SK-N-SH treated with all-trans-retinoic acid at 6 μM for 48 hours (cell line): ENCODE results near the gene TCF7.

Source experiments
- ESRRG ChIP-seq: fragments of 250-450 bp; sonication (Bioruptor Pico); IDR thresholded peaks from 2 replicates; pipeline ENCODE4 v1.6.1; 2021; ENCODE audit warnings: mild to moderate bottlenecking
- ISL1 ChIP-seq: fragments of 250-450 bp; sonication (Bioruptor Pico); IDR thresholded peaks from 2 replicates; pipeline ENCODE4 v2.1.2; 2022; ENCODE audit warnings: mild to moderate bottlenecking, moderate library complexity
- PATZ1 ChIP-seq: fragments of 250-450 bp; sonication (Bioruptor Pico); IDR thresholded peaks from 2 replicates; pipeline ENCODE4 v1.8.0; 2020; ENCODE audit warnings: mild to moderate bottlenecking, moderate library complexity, borderline replicate concordance
- RARB ChIP-seq: fragments of 250-450 bp; sonication (Bioruptor Pico); IDR thresholded peaks from 2 replicates; pipeline ENCODE4 v1.8.0; 2021; ENCODE audit warnings: mild to moderate bottlenecking, moderate library complexity
- SNAI2 ChIP-seq: fragments of 250-450 bp; sonication (Bioruptor Pico); IDR thresholded peaks from 2 replicates; pipeline ENCODE4 v1.5.0; 2020; ENCODE audit warnings: mild to moderate bottlenecking, moderate library complexity
- ZFP3 ChIP-seq: fragments of 250-450 bp; sonication (Bioruptor Pico); IDR thresholded peaks from 2 replicates; pipeline ENCODE4 v1.5.0; 2020; ENCODE audit warnings: mild to moderate bottlenecking, moderate library complexity
- ZFP30 ChIP-seq: fragments of 450-650 bp; formaldehyde crosslinking; IDR thresholded peaks from 2 replicates; pipeline ENCODE4 v1.5.0; 2022; ENCODE audit warnings: mild to moderate bottlenecking, moderate library complexity
- TF ChIP-seq, protein P1 (sequence below): fragments of 250-450 bp; sonication (Bioruptor Pico); IDR thresholded peaks from 2 replicates; pipeline ENCODE4 v1.5.1; 2020; ENCODE audit warnings: low read depth, mild to moderate bottlenecking, moderate library complexity

DNA sequence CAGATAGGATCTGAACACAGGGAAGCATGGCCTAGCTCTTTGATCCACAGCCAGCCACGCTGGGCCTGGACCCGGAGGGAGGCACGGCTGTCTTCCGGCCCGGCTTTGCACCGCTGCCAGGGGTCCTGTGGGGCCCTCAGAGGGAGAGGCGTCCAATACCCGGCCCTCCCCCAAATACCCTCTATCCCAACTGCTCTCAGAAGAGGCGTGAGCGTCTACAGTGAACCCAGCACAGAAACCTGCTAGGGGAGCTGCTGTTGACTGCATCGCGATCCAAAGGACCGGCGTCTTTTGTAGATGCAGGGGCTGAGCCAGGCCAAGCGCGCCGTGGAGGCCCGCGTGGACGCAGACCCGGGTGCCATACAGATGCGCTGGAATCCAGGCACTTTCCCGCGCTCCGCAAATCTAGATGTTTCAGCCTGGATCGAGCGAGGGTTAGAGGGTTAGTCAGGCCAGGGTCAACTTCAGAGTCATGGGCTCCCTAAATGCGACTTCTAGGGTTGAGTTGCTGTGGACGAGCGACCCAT lies 1.1 kb upstream of the TCF7 start:
- TF ChIP-seq ESRRG (CRISPR knock-in tag) (no peak), ISL1 (CRISPR knock-in tag) (no peak), ZFP3 (CRISPR knock-in tag) (no peak), PATZ1 (CRISPR knock-in tag) (no peak), ZFP30 (no peak), SNAI2 (CRISPR knock-in tag) (no peak), RARB (CRISPR knock-in tag) (no peak)
- TF ChIP-seq, protein P1, sequence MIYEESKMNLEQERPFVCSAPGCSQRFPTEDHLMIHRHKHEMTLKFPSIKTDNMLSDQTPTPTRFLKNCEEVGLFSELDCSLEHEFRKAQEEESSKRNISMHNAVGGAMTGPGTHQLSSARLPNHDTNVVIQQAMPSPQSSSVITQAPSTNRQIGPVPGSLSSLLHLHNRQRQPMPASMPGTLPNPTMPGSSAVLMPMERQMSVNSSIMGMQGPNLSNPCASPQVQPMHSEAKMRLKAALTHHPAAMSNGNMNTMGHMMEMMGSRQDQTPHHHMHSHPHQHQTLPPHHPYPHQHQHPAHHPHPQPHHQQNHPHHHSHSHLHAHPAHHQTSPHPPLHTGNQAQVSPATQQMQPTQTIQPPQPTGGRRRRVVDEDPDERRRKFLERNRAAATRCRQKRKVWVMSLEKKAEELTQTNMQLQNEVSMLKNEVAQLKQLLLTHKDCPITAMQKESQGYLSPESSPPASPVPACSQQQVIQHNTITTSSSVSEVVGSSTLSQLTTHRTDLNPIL (CRISPR knock-in tag), result no peak
